GM10266 (cell line): ENCODE data around the gene ATP2B3.
"Not testable (repeated sequence)": the region's sequence is repeated elsewhere in the genome, so short reads cannot be mapped to it uniquely, and the experiment has no call there.

Source experiments
- DNase-seq: peaks from one replicate; pipeline ENCODE4 v3.0.0; 2012; ENCODE audit errors: extremely low spot score
- TF ChIP-seq, protein P1 (sequence below): IDR thresholded peaks from 2 replicates; pipeline ENCODE4 v1.5.1; 2012; ENCODE audit warnings: mild to moderate bottlenecking, low read depth; ENCODE audit not compliant: control insufficient read depth, insufficient read depth; ENCODE audit errors: missing control alignments

ATP2B3 gene

GRCh38 chrX:153600032-153600373, 82.6 kb downstream of the ATP2B3 start:
- no peak for DNase-seq
- TF ChIP-seq, protein P1, sequence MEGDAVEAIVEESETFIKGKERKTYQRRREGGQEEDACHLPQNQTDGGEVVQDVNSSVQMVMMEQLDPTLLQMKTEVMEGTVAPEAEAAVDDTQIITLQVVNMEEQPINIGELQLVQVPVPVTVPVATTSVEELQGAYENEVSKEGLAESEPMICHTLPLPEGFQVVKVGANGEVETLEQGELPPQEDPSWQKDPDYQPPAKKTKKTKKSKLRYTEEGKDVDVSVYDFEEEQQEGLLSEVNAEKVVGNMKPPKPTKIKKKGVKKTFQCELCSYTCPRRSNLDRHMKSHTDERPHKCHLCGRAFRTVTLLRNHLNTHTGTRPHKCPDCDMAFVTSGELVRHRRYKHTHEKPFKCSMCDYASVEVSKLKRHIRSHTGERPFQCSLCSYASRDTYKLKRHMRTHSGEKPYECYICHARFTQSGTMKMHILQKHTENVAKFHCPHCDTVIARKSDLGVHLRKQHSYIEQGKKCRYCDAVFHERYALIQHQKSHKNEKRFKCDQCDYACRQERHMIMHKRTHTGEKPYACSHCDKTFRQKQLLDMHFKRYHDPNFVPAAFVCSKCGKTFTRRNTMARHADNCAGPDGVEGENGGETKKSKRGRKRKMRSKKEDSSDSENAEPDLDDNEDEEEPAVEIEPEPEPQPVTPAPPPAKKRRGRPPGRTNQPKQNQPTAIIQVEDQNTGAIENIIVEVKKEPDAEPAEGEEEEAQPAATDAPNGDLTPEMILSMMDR = no peak

DNA sequence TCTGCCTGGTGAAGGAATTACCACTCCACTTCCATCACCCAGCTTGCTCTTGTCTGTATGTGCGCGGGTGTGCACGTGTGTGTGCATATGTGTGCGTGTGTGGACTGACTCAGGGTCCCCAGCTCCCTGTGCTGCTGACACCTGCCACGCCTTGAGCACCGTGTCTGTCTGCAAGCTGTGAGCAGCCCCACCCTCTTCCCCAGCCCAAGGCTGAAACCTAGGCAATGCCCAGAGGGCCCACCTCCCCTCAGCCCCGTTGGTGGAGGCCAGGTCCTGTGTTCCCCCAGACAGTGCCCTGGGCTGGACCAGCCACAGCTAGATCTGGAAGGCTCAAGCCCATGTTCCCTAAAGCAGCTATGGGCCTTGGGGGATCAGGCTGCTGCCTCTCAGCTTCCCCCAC, 83.5 kb downstream of the ATP2B3 start:
- DNase-seq = no peak
- TF ChIP-seq, protein P1 = no peak

GRCh38 chrX:153601511-153602110, 84.2 kb downstream of the ATP2B3 start:
- DNase-seq = no peak
- TF ChIP-seq, protein P1 = no peak

GRCh38 chrX:153602601-153603000, 85.2 kb downstream of the ATP2B3 start:
- TF ChIP-seq, protein P1 = no peak
- no peak for DNase-seq

DNA sequence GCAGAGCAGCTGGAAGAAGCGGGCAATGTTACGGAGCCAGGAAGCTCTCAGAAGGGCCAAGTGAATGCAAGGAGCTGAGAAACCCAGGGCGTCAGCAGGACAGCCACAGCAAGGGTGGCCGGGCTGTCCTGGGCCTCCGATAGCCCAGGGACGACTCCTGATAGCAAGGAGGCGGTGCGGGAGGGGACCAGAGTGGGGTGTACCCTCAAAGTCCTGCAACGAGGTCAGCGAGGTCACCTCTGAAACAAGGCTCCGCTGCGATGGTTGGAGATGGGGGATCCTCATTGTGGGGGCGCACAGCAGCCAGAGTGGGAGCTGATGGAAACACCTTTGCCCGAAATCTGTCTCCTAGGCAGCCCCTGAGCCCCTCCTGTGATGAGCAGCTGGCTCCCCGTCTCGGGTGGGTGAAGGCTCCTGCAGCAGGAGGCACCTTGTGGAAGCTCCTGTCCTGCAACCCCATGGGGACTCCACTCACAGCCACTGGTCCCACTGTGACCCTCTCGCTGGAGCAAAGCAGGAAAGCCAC, 85.8 kb downstream of the ATP2B3 start:
- TF ChIP-seq, protein P1 = no peak
- no peak for DNase-seq

GRCh38 chrX:153604666-153605380, 87.4 kb downstream of the ATP2B3 start:
- not testable (repeated sequence) for DNase-seq

- TF ChIP-seq, protein P1 = no peak
- no peak for DNase-seq
These were observed 89.1 kb downstream of the ATP2B3 start for GRCh38 chrX:153606503-153606902.
